DND-41 (cell line): ENCODE data around the gene ACSS1.
A peak's percentile ranks its signal among the peaks of the same experiment; 100 is the strongest.

Source experiments
- ATAC-seq: fragments of 200-7000 bp; cut with Tn5 transposase; 3 replicates; pipeline ENCODE4 v1.9.1; 2021; ENCODE audit warnings: low read depth; ENCODE audit not compliant: insufficient read depth
- DNase-seq: peaks from one replicate; pipeline ENCODE4 v3.0.0-alpha.2; 2020
- H2AFZ ChIP-seq: 2 replicates; pipeline ENCODE4 v1.6.0; 2012; ENCODE audit warnings: low read depth, low read length
- H3K27ac ChIP-seq: 2 replicates; pipeline ENCODE4 v1.5.1; 2012; ENCODE audit warnings: low read length, inconsistent platforms
- H3K27me3 ChIP-seq: fragments of 200-600 bp; sonication (generic); 2 replicates; pipeline ENCODE4 v1.6.0; 2012; ENCODE audit warnings: low read length, mild to moderate bottlenecking, inconsistent platforms; ENCODE audit not compliant: insufficient read depth, poor library complexity
- H3K36me3 ChIP-seq: 2 replicates; pipeline ENCODE4 v1.5.1; 2012; ENCODE audit warnings: low read length, inconsistent platforms; ENCODE audit not compliant: insufficient read depth
- H3K4me1 ChIP-seq: 2 replicates; pipeline ENCODE4 v1.5.1; 2012; ENCODE audit warnings: mild to moderate bottlenecking, low read length; ENCODE audit not compliant: insufficient read depth
- H3K4me2 ChIP-seq: 2 replicates; pipeline ENCODE4 v1.6.0; 2012; ENCODE audit warnings: mild to moderate bottlenecking, moderate library complexity, low read length, inconsistent platforms; ENCODE audit not compliant: insufficient read depth
- H3K4me3 ChIP-seq, 2 experiments: fragments of 200-600 bp in 1 of 2; shearing (Covaris generic) in 1 of 2; 2 replicates each; pipeline ENCODE4 v1.5.1; 2012 to 2016; ENCODE audit warnings: inconsistent platforms in 2 of 2, low read length in 2 of 2, mild to moderate bottlenecking in 2 of 2, low read depth in 1 of 2, moderate library complexity in 1 of 2
- H3K79me2 ChIP-seq: 2 replicates; pipeline ENCODE4 v1.6.0; 2012; ENCODE audit warnings: low read length, inconsistent platforms; ENCODE audit not compliant: insufficient read depth
- H3K9ac ChIP-seq: 2 replicates; pipeline ENCODE4 v1.6.0; 2012; ENCODE audit warnings: low read depth, mild to moderate bottlenecking, inconsistent platforms, low read length, moderate library complexity
- H3K9me3 ChIP-seq: 2 replicates; pipeline ENCODE4 v1.5.1; 2012; ENCODE audit warnings: low read length, moderate library complexity, mild to moderate bottlenecking, inconsistent platforms; ENCODE audit not compliant: insufficient read depth, severe bottlenecking
- H4K20me1 ChIP-seq: 2 replicates; pipeline ENCODE4 v1.6.0; 2012; ENCODE audit warnings: low read length; ENCODE audit not compliant: insufficient read depth
- EZH2 ChIP-seq: IDR thresholded peaks from 3 replicates; pipeline ENCODE4 v1.6.1; 2012; ENCODE audit warnings: borderline replicate concordance, low read depth, mild to moderate bottlenecking, moderate library complexity, low read length, inconsistent platforms; ENCODE audit not compliant: severe bottlenecking
- TF ChIP-seq, protein P1 (sequence below): IDR thresholded peaks from 2 replicates; pipeline ENCODE4 v1.5.1; 2012; ENCODE audit warnings: borderline replicate concordance, low read length, moderate library complexity, mild to moderate bottlenecking; ENCODE audit not compliant: poor library complexity, severe bottlenecking; ENCODE audit errors: extremely low read depth

Gene ACSS1

DNA sequence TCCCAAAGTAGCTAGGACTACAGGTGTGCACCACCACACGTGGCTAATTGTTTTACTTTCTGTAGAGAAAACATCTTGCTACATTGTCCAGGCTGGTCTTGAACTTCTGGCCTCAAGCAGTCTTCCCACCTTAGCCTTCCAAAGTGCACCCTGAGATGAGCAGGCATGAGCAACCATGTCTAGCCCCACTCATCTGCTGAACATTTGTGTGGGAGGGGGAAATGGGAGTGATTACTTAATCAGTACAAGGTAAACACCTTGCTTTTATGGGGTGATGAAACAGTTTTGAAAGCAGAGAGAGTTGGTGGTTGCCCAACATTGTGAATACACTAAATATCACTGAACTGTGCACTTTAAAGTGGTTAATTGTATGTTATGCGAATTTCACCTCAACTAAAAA, 70.7 kb downstream of the ACSS1 start:
- H3K4me1 ChIP-seq = peaks cover 45% of the 10 kb centered on the region
- no peak for DNase-seq
- no peak for ATAC-seq
- no peaks in the 10 kb centered on the region for H3K27me3 ChIP-seq
- H3K27ac ChIP-seq = no peak overlapping the region
- H3K36me3 ChIP-seq = peaks cover 28% of the 10 kb centered on the region
- no peak overlapping the region for H3K9ac ChIP-seq
- TF ChIP-seq EZH2 = no peak
- TF ChIP-seq, protein P1, sequence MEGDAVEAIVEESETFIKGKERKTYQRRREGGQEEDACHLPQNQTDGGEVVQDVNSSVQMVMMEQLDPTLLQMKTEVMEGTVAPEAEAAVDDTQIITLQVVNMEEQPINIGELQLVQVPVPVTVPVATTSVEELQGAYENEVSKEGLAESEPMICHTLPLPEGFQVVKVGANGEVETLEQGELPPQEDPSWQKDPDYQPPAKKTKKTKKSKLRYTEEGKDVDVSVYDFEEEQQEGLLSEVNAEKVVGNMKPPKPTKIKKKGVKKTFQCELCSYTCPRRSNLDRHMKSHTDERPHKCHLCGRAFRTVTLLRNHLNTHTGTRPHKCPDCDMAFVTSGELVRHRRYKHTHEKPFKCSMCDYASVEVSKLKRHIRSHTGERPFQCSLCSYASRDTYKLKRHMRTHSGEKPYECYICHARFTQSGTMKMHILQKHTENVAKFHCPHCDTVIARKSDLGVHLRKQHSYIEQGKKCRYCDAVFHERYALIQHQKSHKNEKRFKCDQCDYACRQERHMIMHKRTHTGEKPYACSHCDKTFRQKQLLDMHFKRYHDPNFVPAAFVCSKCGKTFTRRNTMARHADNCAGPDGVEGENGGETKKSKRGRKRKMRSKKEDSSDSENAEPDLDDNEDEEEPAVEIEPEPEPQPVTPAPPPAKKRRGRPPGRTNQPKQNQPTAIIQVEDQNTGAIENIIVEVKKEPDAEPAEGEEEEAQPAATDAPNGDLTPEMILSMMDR = no peak
- no peak overlapping the region for H3K4me3 ChIP-seq
- peaks cover 98% of the 10 kb centered on the region for H3K79me2 ChIP-seq
- H4K20me1 ChIP-seq = peaks cover 23% of the 10 kb centered on the region; the same call in 1 of the 2 replicates
- H2AFZ ChIP-seq = no peak overlapping the region
- no peaks in the 10 kb centered on the region for H3K9me3 ChIP-seq
- H3K4me2 ChIP-seq = no peak overlapping the region

DNA sequence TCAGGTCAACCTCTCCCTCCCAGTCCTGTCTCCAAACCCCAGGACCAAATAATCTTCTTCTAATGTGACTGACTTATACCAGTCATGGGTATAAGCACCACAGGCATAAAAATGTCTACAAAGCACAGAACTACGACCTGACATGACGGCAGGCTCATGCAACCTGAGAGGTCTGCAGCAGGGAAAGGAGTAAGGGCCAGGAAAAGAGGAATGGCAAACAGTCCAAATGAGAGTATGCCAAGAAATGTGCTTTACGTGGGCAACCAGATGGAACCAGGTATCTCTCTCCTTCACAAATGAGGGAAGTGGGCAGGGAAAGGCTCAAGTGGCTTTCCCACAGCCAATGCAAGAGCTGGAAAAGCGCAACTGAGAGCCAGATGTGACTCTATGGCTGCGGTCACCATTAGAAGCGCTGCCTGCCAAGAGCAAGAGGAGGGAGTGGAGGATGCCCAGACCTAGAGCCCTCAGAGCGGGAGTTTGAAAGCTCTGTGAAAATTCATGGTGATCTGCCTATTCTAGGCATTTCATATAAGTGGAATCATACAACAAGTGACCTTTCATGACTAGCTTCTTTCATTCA, 71.4 kb downstream of the ACSS1 start:
- H4K20me1 ChIP-seq = peaks cover 23% of the 10 kb centered on the region; the same call in 1 of the 2 replicates
- H3K27me3 ChIP-seq = no peaks in the 10 kb centered on the region
- no peaks in the 10 kb centered on the region for H3K9me3 ChIP-seq
- H3K9ac ChIP-seq = no peak overlapping the region
- no peak overlapping the region; the same call in 1 of the 2 replicates for H3K27ac ChIP-seq
- DNase-seq = no peak
- H3K36me3 ChIP-seq = peaks cover 35% of the 10 kb centered on the region
- H2AFZ ChIP-seq = no peak overlapping the region
- H3K79me2 ChIP-seq = peaks cover 97% of the 10 kb centered on the region
- no peak for ATAC-seq
- TF ChIP-seq, protein P1 = no peak
- no peak for TF ChIP-seq EZH2
- H3K4me2 ChIP-seq = no peak overlapping the region
- no peak overlapping the region for H3K4me3 ChIP-seq
- peaks cover 41% of the 10 kb centered on the region for H3K4me1 ChIP-seq

DNA sequence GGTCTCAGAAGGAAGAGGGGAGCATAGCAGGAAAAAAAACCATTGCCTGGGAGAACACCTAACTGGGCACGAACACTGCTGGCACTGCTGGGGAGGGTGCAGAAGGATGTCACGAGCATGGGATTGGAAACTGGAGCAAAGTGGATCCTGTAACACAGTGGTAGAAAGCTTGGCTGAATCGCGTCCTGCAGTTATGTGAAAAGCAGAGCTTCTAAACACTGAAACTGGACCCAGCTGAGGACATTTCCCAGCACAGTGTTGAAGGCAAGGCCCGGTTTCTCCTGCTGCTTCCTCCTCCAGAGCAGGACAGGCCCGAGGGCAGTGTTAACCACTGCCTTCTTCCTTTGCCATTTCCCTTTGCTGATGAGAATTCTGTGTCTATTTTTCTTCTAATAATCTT, 72.1 kb downstream of the ACSS1 start:
- peak; percentile 1 for DNase-seq
- no peak for ATAC-seq
- no peak overlapping the region for H3K4me2 ChIP-seq

More for the DNA sequence above, 72.1 kb downstream of the ACSS1 start:
- Histone ChIP-seq H3K4me1 (peaks cover 33% of the 10 kb centered on the region), H3K79me2 (peaks cover 96% of the 10 kb centered on the region), H2AFZ (no peak overlapping the region), H3K4me3 (no peak overlapping the region), H4K20me1 (peaks cover 23% of the 10 kb centered on the region; the same call in 1 of the 2 replicates), H3K9ac (no peak overlapping the region), H3K9me3 (no peaks in the 10 kb centered on the region), H3K27ac (no peak overlapping the region), H3K36me3 (peaks cover 42% of the 10 kb centered on the region), H3K27me3 (no peaks in the 10 kb centered on the region)
- no peak for TF ChIP-seq EZH2
- TF ChIP-seq, protein P1 = no peak
